Fibroblast of lung (primary cell): ENCODE data around the gene IFT122. TPM values are rescaled to one million over a fixed set of nuclear protein-coding genes. Genes with fewer than 3 reads are reported as not detected.
"Not testable (repeated sequence)": the region's sequence is repeated elsewhere in the genome, so short reads cannot be mapped to it uniquely, and the experiment has no call there.

Experiments used
- DNase-seq, 2 donors: peaks; one replicate each; pipeline versions ENCODE4 v3.0.0 to v3.0.0-alpha.2; 2010; ENCODE audit warnings: low read depth in 2 of 2
- H2AFZ ChIP-seq: 2 replicates; pipeline ENCODE4 v1.5.1; 2012; ENCODE audit warnings: low read length, control low read depth, inconsistent platforms
- H3K27ac ChIP-seq: 2 replicates; pipeline ENCODE4 v1.5.1; 2011; ENCODE audit warnings: low read length, control low read depth; ENCODE audit not compliant: insufficient read depth
- H3K27me3 ChIP-seq: 2 replicates; pipeline ENCODE4 v1.5.1; 2011; ENCODE audit warnings: mild to moderate bottlenecking, low read length; ENCODE audit not compliant: control insufficient read depth, insufficient read depth
- H3K36me3 ChIP-seq: 2 replicates; pipeline ENCODE4 v1.5.1; 2011; ENCODE audit warnings: low read length; ENCODE audit not compliant: control insufficient read depth, insufficient read depth
- H3K4me1 ChIP-seq: 2 replicates; pipeline ENCODE4 v1.5.1; 2011; ENCODE audit warnings: low read length; ENCODE audit not compliant: control insufficient read depth, insufficient read depth; ENCODE audit errors: extremely low read depth
- H3K4me2 ChIP-seq: 2 replicates; pipeline ENCODE4 v1.5.1; 2011; ENCODE audit warnings: low read length, control low read depth; ENCODE audit not compliant: insufficient read depth; ENCODE audit errors: extremely low read depth
- H3K4me3 ChIP-seq, 4 experiments: fragments of 200-600 bp in 1 of 4; sonication (generic) in 1 of 4; replicated peaks in 1 of 4; 2 replicates each; pipeline ENCODE4 v1.5.1; 2011 to 2016; ENCODE audit warnings: low read length in 4 of 4, low read depth in 3 of 4, mild to moderate bottlenecking in 3 of 4, control low read depth in 2 of 4, inconsistent platforms in 1 of 4, mixed read lengths in 1 of 4; ENCODE audit not compliant: insufficient read depth in 1 of 4; ENCODE audit errors: control extremely low read depth in 1 of 4
- H3K79me2 ChIP-seq: 2 replicates; pipeline ENCODE4 v1.5.1; 2012; ENCODE audit warnings: mild to moderate bottlenecking, low read length, inconsistent platforms; ENCODE audit not compliant: control insufficient read depth, insufficient read depth
- H3K9ac ChIP-seq: 2 replicates; pipeline ENCODE4 v1.5.1; 2011; ENCODE audit warnings: mild to moderate bottlenecking, low read length, control low read depth; ENCODE audit not compliant: insufficient read depth
- H3K9me3 ChIP-seq: 2 replicates; pipeline ENCODE4 v1.5.1; 2012; ENCODE audit warnings: low read depth, low read length; ENCODE audit not compliant: control insufficient read depth, insufficient read depth
- H4K20me1 ChIP-seq: 2 replicates; pipeline ENCODE4 v1.5.1; 2011; ENCODE audit warnings: low read length; ENCODE audit not compliant: control insufficient read depth, insufficient read depth; ENCODE audit errors: extremely low read depth
- EZH2 ChIP-seq: IDR thresholded peaks from 2 replicates; pipeline ENCODE4 v1.5.1; 2012; ENCODE audit warnings: low read length, control low read depth, mild to moderate bottlenecking; ENCODE audit errors: missing control alignments
- polyA plus RNA-seq, 2 donors: library from polyadenylated mRNA; depleted of rRNA in 1 of 2; stranded (reverse) in 1 of 2; unstranded in 1 of 2; fragments of >200 nt; gene quantifications; 2 replicates each; pipeline ENCODE4 v1.2.1, GENCODE V29; 2011 to 2012; ENCODE audit warnings: missing spikeins in 1 of 2
- total RNA-seq: library from RNA; depleted of rRNA; stranded (reverse); fragments of >200 nt; gene quantifications from 2 replicates; pipeline ENCODE4 v1.2.1, GENCODE V29; 2014
- TF ChIP-seq, protein P1 (sequence below), 2 donors: IDR thresholded peaks in 1 of 2; conservative IDR thresholded peaks in 1 of 2; 1 replicate in 1 of 2; 2 replicates in 1 of 2; pipeline ENCODE4 v1.5.1; 2011 to 2012; ENCODE audit warnings: low read length in 2 of 2, control low read depth in 1 of 2, inconsistent platforms in 1 of 2, low read depth in 1 of 2, mild to moderate bottlenecking in 1 of 2

Gene IFT122
- total and polyA plus RNA-seq, 2 donors (not counting 1 experiment from before 2014, with no cell fraction given), result 13.2 to 27.2 TPM

DNA sequence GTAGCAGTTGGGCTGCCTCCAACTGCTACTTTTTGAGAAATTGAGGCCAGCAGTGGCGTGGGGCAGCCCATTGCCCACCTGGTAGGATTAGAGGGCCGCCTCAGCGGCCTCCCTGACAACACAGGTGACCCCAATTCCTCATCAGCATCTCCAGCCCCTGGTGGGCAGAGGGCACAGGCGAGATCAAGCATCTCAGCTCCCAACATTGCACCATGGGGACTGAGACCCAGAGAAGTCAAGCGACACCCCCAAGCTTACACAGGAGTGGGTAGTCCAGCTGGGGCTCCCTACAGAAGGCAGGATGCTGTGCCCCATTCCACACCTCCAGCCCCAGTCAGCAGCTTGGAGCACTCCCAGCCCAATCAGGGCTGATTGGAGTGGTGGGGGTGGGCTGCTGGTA is 102.7 kb downstream of the IFT122 start:
- Histone ChIP-seq H3K9ac (no peak overlapping the region), H2AFZ (no peak overlapping the region), H3K9me3 (no peaks in the 10 kb centered on the region), H3K36me3 (no peaks in the 10 kb centered on the region), H3K27me3 (no peaks in the 10 kb centered on the region), H3K4me3 (no peak overlapping the region), H3K79me2 (no peaks in the 10 kb centered on the region), H3K4me2 (no peak overlapping the region), H3K27ac (no peak overlapping the region), H3K4me1 (no peaks in the 10 kb centered on the region), H4K20me1 (no peaks in the 10 kb centered on the region)
- no peak for TF ChIP-seq EZH2
- TF ChIP-seq, protein P1, sequence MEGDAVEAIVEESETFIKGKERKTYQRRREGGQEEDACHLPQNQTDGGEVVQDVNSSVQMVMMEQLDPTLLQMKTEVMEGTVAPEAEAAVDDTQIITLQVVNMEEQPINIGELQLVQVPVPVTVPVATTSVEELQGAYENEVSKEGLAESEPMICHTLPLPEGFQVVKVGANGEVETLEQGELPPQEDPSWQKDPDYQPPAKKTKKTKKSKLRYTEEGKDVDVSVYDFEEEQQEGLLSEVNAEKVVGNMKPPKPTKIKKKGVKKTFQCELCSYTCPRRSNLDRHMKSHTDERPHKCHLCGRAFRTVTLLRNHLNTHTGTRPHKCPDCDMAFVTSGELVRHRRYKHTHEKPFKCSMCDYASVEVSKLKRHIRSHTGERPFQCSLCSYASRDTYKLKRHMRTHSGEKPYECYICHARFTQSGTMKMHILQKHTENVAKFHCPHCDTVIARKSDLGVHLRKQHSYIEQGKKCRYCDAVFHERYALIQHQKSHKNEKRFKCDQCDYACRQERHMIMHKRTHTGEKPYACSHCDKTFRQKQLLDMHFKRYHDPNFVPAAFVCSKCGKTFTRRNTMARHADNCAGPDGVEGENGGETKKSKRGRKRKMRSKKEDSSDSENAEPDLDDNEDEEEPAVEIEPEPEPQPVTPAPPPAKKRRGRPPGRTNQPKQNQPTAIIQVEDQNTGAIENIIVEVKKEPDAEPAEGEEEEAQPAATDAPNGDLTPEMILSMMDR (conservative IDR thresholded peaks at IDR 0.05 in 1 of 2, IDR thresholded peaks at IDR 0.05 in 1 of 2; ENCODE audit: low read depth in 1 of 2, low read length in 2 of 2), result no peak
- no peak for DNase-seq

- no peaks in the 10 kb centered on the region for H3K27me3 ChIP-seq
- no peaks in the 10 kb centered on the region for H3K4me1 ChIP-seq
- no peaks in the 10 kb centered on the region for H4K20me1 ChIP-seq
- no peaks in the 10 kb centered on the region for H3K9me3 ChIP-seq
- no peak for TF ChIP-seq EZH2
- TF ChIP-seq, protein P1 (conservative IDR thresholded peaks at IDR 0.05 in 1 of 2, IDR thresholded peaks at IDR 0.05 in 1 of 2; ENCODE audit: low read depth in 1 of 2, low read length in 2 of 2), result no peak
- H2AFZ ChIP-seq, result no peak within 1 kb of the TSS
- no peaks in the 10 kb centered on the region for H3K36me3 ChIP-seq
- no peak for DNase-seq
- no peaks in the 10 kb centered on the region for H3K79me2 ChIP-seq
- H3K9ac ChIP-seq, result no peak within 1 kb of the TSS
- no peak within 1 kb of the TSS for H3K4me2 ChIP-seq
- H3K27ac ChIP-seq, result no peak within 1 kb of the TSS
- H3K4me3 ChIP-seq, result no peak within 1 kb of the TSS
Observed at GRCh38 chr3:129543156-129543790, 103.2 kb downstream of the IFT122 start, which contains the start of gene H1-8. Gene H1-8, plus strand, starts transcription at chr3:129543175. Its CDS starts 44 bp downstream, at chr3:129543219.

- Histone ChIP-seq H3K4me3 (no peak overlapping the region), H4K20me1 (no peaks in the 10 kb centered on the region), H3K27me3 (no peaks in the 10 kb centered on the region), H3K9ac (no peak overlapping the region), H3K9me3 (no peaks in the 10 kb centered on the region), H3K4me2 (no peak overlapping the region), H3K4me1 (no peaks in the 10 kb centered on the region), H3K36me3 (no peaks in the 10 kb centered on the region), H2AFZ (no peak overlapping the region), H3K27ac (no peak overlapping the region), H3K79me2 (no peaks in the 10 kb centered on the region)
- DNase-seq, result no peak
- TF ChIP-seq, protein P1 (conservative IDR thresholded peaks at IDR 0.05 in 1 of 2, IDR thresholded peaks at IDR 0.05 in 1 of 2; ENCODE audit: low read depth in 1 of 2, low read length in 2 of 2), result no peak
Observed at GRCh38 chr3:129543999-129544398, 104.0 kb downstream of the IFT122 start.

GRCh38 chr3:129545951-129546350 is 105.9 kb downstream of the IFT122 start:
- H3K4me1 ChIP-seq, H3K9ac ChIP-seq, H2AFZ ChIP-seq, H3K4me3 ChIP-seq, H3K36me3 ChIP-seq, DNase-seq, H4K20me1 ChIP-seq, H3K27me3 ChIP-seq, H3K79me2 ChIP-seq, H3K4me2 ChIP-seq, H3K27ac ChIP-seq, H3K9me3 ChIP-seq: not testable (repeated sequence)
